GM23338 (cell line): Measurements from ENCODE around the gene AVPR1A.

ENCODE experiments used
- CREB1 ChIP-seq: fragments of 250-450 bp; sonication (Bioruptor Pico); IDR thresholded peaks from 2 replicates; pipeline ENCODE4 v1.5.0; 2020; ENCODE audit warnings: low read depth, mild to moderate bottlenecking, moderate library complexity
- CTCF ChIP-seq, 2 experiments: fragments of 200-600 bp in 1 of 2; sonication (generic) in 1 of 2; conservative IDR thresholded peaks; 2 replicates each; pipeline versions ENCODE4 v1.5.1 to v1.6.1; 2016 to 2017; ENCODE audit warnings: antibody characterized with exemption in 2 of 2, low read depth in 2 of 2, mild to moderate bottlenecking in 2 of 2, moderate library complexity in 1 of 2
- EZH2 ChIP-seq: fragments of 200-600 bp; sonication (generic); IDR thresholded peaks from one replicate; pipeline ENCODE4 v1.8.0; 2017; ENCODE audit warnings: antibody characterized with exemption, mild to moderate bottlenecking, low read depth; ENCODE audit not compliant: unreplicated experiment
- EZH2phosphoT487 ChIP-seq: fragments of 200-600 bp; sonication (generic); IDR thresholded peaks from one replicate; pipeline ENCODE4 v1.8.1; 2018; ENCODE audit warnings: antibody characterized with exemption; ENCODE audit not compliant: unreplicated experiment
- POLR2AphosphoS5 ChIP-seq: IDR thresholded peaks from 2 replicates; pipeline ENCODE4 v1.6.1; 2016; ENCODE audit warnings: antibody characterized with exemption, low read depth
- ZNF331 ChIP-seq: fragments of 250-450 bp; sonication (Bioruptor Pico); IDR thresholded peaks from 2 replicates; pipeline ENCODE4 v1.5.0; 2020; ENCODE audit warnings: low read depth, mild to moderate bottlenecking, moderate library complexity
- TF ChIP-seq, protein P1 (sequence below): IDR thresholded peaks from one replicate; pipeline ENCODE4 v1.6.1; 2018; ENCODE audit warnings: antibody characterized with exemption; ENCODE audit not compliant: unreplicated experiment
- TF ChIP-seq, protein P2 (sequence below): fragments of 250-450 bp; sonication (Bioruptor Pico); IDR thresholded peaks from 2 replicates; pipeline ENCODE4 v1.5.0; 2020; ENCODE audit warnings: mild to moderate bottlenecking, moderate library complexity

GRCh38 chr12:63098851-63099250 is 52.1 kb downstream of the AVPR1A start:
- TF ChIP-seq EZH2 (no peak), CREB1 (CRISPR knock-in tag) (no peak), CTCF (conservative IDR thresholded peaks at IDR 0.05; ENCODE audit: low read depth in 2 of 2) (peak; percentile 41 to 68), ZNF331 (no peak), POLR2AphosphoS5 (no peak), EZH2phosphoT487 (no peak)
- TF ChIP-seq, protein P1, sequence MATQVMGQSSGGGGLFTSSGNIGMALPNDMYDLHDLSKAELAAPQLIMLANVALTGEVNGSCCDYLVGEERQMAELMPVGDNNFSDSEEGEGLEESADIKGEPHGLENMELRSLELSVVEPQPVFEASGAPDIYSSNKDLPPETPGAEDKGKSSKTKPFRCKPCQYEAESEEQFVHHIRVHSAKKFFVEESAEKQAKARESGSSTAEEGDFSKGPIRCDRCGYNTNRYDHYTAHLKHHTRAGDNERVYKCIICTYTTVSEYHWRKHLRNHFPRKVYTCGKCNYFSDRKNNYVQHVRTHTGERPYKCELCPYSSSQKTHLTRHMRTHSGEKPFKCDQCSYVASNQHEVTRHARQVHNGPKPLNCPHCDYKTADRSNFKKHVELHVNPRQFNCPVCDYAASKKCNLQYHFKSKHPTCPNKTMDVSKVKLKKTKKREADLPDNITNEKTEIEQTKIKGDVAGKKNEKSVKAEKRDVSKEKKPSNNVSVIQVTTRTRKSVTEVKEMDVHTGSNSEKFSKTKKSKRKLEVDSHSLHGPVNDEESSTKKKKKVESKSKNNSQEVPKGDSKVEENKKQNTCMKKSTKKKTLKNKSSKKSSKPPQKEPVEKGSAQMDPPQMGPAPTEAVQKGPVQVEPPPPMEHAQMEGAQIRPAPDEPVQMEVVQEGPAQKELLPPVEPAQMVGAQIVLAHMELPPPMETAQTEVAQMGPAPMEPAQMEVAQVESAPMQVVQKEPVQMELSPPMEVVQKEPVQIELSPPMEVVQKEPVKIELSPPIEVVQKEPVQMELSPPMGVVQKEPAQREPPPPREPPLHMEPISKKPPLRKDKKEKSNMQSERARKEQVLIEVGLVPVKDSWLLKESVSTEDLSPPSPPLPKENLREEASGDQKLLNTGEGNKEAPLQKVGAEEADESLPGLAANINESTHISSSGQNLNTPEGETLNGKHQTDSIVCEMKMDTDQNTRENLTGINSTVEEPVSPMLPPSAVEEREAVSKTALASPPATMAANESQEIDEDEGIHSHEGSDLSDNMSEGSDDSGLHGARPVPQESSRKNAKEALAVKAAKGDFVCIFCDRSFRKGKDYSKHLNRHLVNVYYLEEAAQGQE, result no peak
- TF ChIP-seq, protein P2, sequence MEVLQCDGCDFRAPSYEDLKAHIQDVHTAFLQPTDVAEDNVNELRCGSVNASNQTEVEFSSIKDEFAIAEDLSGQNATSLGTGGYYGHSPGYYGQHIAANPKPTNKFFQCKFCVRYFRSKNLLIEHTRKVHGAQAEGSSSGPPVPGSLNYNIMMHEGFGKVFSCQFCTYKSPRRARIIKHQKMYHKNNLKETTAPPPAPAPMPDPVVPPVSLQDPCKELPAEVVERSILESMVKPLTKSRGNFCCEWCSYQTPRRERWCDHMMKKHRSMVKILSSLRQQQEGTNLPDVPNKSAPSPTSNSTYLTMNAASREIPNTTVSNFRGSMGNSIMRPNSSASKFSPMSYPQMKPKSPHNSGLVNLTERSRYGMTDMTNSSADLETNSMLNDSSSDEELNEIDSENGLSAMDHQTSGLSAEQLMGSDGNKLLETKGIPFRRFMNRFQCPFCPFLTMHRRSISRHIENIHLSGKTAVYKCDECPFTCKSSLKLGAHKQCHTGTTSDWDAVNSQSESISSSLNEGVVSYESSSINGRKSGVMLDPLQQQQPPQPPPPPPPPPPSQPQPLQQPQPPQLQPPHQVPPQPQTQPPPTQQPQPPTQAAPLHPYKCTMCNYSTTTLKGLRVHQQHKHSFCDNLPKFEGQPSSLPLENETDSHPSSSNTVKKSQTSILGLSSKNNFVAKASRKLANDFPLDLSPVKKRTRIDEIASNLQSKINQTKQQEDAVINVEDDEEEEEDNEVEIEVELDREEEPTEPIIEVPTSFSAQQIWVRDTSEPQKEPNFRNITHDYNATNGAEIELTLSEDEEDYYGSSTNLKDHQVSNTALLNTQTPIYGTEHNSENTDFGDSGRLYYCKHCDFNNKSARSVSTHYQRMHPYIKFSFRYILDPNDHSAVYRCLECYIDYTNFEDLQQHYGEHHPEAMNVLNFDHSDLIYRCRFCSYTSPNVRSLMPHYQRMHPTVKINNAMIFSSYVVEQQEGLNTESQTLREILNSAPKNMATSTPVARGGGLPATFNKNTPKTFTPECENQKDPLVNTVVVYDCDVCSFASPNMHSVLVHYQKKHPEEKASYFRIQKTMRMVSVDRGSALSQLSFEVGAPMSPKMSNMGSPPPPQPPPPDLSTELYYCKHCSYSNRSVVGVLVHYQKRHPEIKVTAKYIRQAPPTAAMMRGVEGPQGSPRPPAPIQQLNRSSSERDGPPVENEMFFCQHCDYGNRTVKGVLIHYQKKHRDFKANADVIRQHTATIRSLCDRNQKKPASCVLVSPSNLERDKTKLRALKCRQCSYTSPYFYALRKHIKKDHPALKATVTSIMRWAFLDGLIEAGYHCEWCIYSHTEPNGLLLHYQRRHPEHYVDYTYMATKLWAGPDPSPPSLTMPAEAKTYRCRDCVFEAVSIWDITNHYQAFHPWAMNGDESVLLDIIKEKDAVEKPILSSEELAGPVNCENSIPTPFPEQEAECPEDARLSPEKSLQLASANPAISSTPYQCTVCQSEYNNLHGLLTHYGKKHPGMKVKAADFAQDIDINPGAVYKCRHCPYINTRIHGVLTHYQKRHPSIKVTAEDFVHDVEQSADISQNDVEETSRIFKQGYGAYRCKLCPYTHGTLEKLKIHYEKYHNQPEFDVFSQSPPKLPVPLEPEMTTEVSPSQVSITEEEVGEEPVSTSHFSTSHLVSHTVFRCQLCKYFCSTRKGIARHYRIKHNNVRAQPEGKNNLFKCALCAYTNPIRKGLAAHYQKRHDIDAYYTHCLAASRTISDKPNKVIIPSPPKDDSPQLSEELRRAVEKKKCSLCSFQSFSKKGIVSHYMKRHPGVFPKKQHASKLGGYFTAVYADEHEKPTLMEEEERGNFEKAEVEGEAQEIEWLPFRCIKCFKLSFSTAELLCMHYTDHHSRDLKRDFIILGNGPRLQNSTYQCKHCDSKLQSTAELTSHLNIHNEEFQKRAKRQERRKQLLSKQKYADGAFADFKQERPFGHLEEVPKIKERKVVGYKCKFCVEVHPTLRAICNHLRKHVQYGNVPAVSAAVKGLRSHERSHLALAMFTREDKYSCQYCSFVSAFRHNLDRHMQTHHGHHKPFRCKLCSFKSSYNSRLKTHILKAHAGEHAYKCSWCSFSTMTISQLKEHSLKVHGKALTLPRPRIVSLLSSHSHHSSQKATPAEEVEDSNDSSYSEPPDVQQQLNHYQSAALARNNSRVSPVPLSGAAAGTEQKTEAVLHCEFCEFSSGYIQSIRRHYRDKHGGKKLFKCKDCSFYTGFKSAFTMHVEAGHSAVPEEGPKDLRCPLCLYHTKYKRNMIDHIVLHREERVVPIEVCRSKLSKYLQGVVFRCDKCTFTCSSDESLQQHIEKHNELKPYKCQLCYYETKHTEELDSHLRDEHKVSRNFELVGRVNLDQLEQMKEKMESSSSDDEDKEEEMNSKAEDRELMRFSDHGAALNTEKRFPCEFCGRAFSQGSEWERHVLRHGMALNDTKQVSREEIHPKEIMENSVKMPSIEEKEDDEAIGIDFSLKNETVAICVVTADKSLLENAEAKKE, result no peak
